HepG2 (cell line): ENCODE results near the gene SUPT20HL2. TPM values are rescaled to one million over a fixed set of nuclear protein-coding genes. Genes with fewer than 3 reads are reported as not detected.

Experiments
- ATAC-seq: fragments of 200-7000 bp; cut with Tn5 transposase; 3 replicates; pipeline ENCODE4 v1.9.1; 2020; ENCODE audit warnings: mild to moderate bottlenecking, moderate library complexity
- BruUV-seq: library from RNA; stranded (reverse); fragments of 400-500 nt; replicated peaks from 2 replicates; lab custom pipeline; 2021; lab: Mats Ljungman, UMichigan
- CTCF ChIA-PET: fragments of 300-600 bp; formaldehyde crosslinking; extraction: SDS; loops from one replicate; lab custom pipeline; 2021; ENCODE audit warnings: low total read pairs, inconsistent platforms, low intra/inter-chr PET ratio; lab: Yijun Ruan, JAX
- POLR2A ChIA-PET: fragments of 350-600 bp; sonication (Branson Sonifier 250); formaldehyde crosslinking; loops from one replicate; lab custom pipeline; 2020; ENCODE audit warnings: antibody characterized with exemption, inconsistent platforms; lab: Yijun Ruan, JAX
- DNase-seq: peaks from one replicate; pipeline ENCODE4 v3.0.0-alpha.2; 2015; ENCODE audit warnings: low spot score
- FAIRE-seq: peaks from 3 replicates; lab custom pipeline; 2011; peaks lifted over from hg19 to GRCh38; lab: Jason Lieb, UNC
- H2AFZ ChIP-seq: one replicate; pipeline ENCODE4 v1.6.1; 2011; ENCODE audit warnings: low read length, inconsistent platforms
- H3K27ac ChIP-seq: fragments of 300-600 bp; 3 replicates; pipeline ENCODE4 v1.8.0; 2011; ENCODE audit warnings: mixed run types, mild to moderate bottlenecking, mixed read lengths, low read length, inconsistent platforms; ENCODE audit not compliant: insufficient read depth; ENCODE audit errors: extremely low read length
- H3K27me3 ChIP-seq, 2 experiments: fragments of 200-600 bp in 1 of 2; 2 replicates in 1 of 2; 3 replicates in 1 of 2; pipeline versions ENCODE4 v1.6.0 to v1.8.0; 2011; ENCODE audit warnings: low read length in 2 of 2, mild to moderate bottlenecking in 2 of 2, moderate library complexity in 2 of 2, inconsistent platforms in 1 of 2; ENCODE audit not compliant: insufficient read depth in 2 of 2, control insufficient read depth in 1 of 2
- H3K36me3 ChIP-seq, 2 experiments: fragments of 200-600 bp in 1 of 2; replicated peaks in 1 of 2; 2 replicates in 1 of 2; 3 replicates in 1 of 2; pipeline versions ENCODE4 v1.5.1 to v1.8.0; 2011; ENCODE audit warnings: low read length in 2 of 2, inconsistent platforms in 1 of 2; ENCODE audit not compliant: insufficient read depth in 2 of 2, control insufficient read depth in 1 of 2
- H3K4me1 ChIP-seq: 2 replicates; pipeline ENCODE4 v1.5.1; 2012; ENCODE audit warnings: low read length, inconsistent platforms; ENCODE audit not compliant: insufficient read depth
- H3K4me2 ChIP-seq: 2 replicates; pipeline ENCODE4 v1.6.0; 2011; ENCODE audit warnings: low read depth, low read length, inconsistent platforms
- H3K4me3 ChIP-seq, 3 experiments: fragments of 200-600 bp in 1 of 3; sonication (generic), shearing (Covaris generic) in 1 of 3; replicated peaks in 1 of 3; 2 replicates each; pipeline ENCODE4 v1.5.1; 2011 to 2016; ENCODE audit warnings: low read length in 3 of 3, inconsistent platforms in 2 of 3, low read depth in 2 of 3, mild to moderate bottlenecking in 2 of 3, control low read depth in 1 of 3, mixed read lengths in 1 of 3; ENCODE audit not compliant: insufficient read depth in 1 of 3
- H3K79me2 ChIP-seq: one replicate; pipeline ENCODE4 v1.6.1; 2011; ENCODE audit warnings: low read length, inconsistent platforms; ENCODE audit not compliant: insufficient read depth
- H3K9ac ChIP-seq: 2 replicates; pipeline ENCODE4 v1.6.0; 2011; ENCODE audit warnings: mild to moderate bottlenecking, low read depth, low read length, inconsistent platforms; ENCODE audit not compliant: insufficient read depth
- H3K9me3 ChIP-seq: 2 replicates; pipeline ENCODE4 v1.5.1; 2012; ENCODE audit warnings: mild to moderate bottlenecking, low read length
- H4K20me1 ChIP-seq: 2 replicates; pipeline ENCODE4 v1.6.0; 2011; ENCODE audit warnings: inconsistent platforms, mild to moderate bottlenecking, low read length, moderate library complexity; ENCODE audit not compliant: insufficient read depth
- ELF3 ChIP-seq: IDR thresholded peaks from 2 replicates; pipeline ENCODE4 v1.6.1; 2016; ENCODE audit warnings: missing genetic modification reagents, missing compliant biosample characterization
- ELF4 ChIP-seq: sonication (generic); formaldehyde crosslinking; IDR thresholded peaks from 2 replicates; pipeline ENCODE4 v1.5.0; 2020; ENCODE audit warnings: missing genetic modification reagents, mild to moderate bottlenecking, moderate library complexity, borderline replicate concordance
- RFXANK ChIP-seq: IDR thresholded peaks from 2 replicates; pipeline ENCODE4 v1.6.1; 2016
- SP2 ChIP-seq: sonication (generic); formaldehyde crosslinking; IDR thresholded peaks from 2 replicates; pipeline ENCODE4 v1.5.1; 2020; ENCODE audit warnings: mild to moderate bottlenecking, missing genetic modification reagents
- YY1 ChIP-seq: IDR thresholded peaks from 2 replicates; pipeline ENCODE4 v1.6.1; 2011; ENCODE audit warnings: low read length, low read depth, moderate library complexity, mild to moderate bottlenecking; ENCODE audit not compliant: insufficient read depth, insufficient replicate concordance
- ZKSCAN1 ChIP-seq: fragments of 150-350 bp; IDR thresholded peaks from 2 replicates; pipeline ENCODE4 v1.6.1; 2014; ENCODE audit warnings: low read length
- ZNF777 ChIP-seq: sonication (generic); formaldehyde crosslinking; IDR thresholded peaks from 2 replicates; pipeline ENCODE4 v1.4.0; 2020; ENCODE audit warnings: missing genetic modification reagents
- ZSCAN22 ChIP-seq: sonication (generic); formaldehyde crosslinking; IDR thresholded peaks from 2 replicates; pipeline ENCODE4 v1.4.0; 2020; ENCODE audit warnings: mild to moderate bottlenecking, missing genetic modification reagents
- WGBS: methylation state at CpG from one replicate; pipeline ENCODE4 v1.1.6; 2017; ENCODE audit warnings: low lambda C conversion rate; 5-methylcytosine and 5-hydroxymethylcytosine counted together
- in situ Hi-C: cut with HindIII; loops from 2 replicates; pipeline ENCODE4 v1.10.0; 2017; ENCODE audit warnings: low pct_unique_long_range_greater_than_20kb; ENCODE audit not compliant: extremely low pct_ligation_motif_present
- intact Hi-C: fragments of 100-400 bp; cut with micrococcal nuclease; formaldehyde crosslinking; loops from one replicate; pipeline ENCODE4 v1.10.0; 2022; ENCODE audit not compliant: unreplicated experiment
- polyA plus RNA-seq, 8 experiments: library from polyadenylated mRNA; depleted of rRNA in 3 of 8; stranded (reverse) in 7 of 8; unstranded in 1 of 8; fragments of >200 nt; fragmentation: Illumina TruSeq in 4 of 8; extraction: Trizol in 4 of 8; gene quantifications; 2 replicates each; pipeline versions ENCODE4 v1.2.1 to v1.2.3, GENCODE V29; 2011 to 2016; ENCODE audit warnings: low read depth in 4 of 8, missing spikeins in 1 of 8, mixed read lengths in 1 of 8; ENCODE audit not compliant: insufficient read depth in 1 of 8
- total RNA-seq, 5 experiments: library from RNA; depleted of rRNA; stranded (reverse); fragments of >200 nt; fragmentation: Illumina TruSeq; extraction: Trizol; gene quantifications; 2 replicates each; pipeline ENCODE4 v1.2.3, GENCODE V29; 2016; ENCODE audit warnings: low read depth in 1 of 5
- TF ChIP-seq, protein P1 (sequence below): IDR thresholded peaks from 2 replicates; pipeline ENCODE4 v1.6.1; 2016; ENCODE audit warnings: mild to moderate bottlenecking, missing biosample characterization, missing genetic modification reagents

Gene SUPT20HL2
- total and polyA plus RNA-seq, 2 of the 13 experiments (the other 11 are each of a cell fraction or from before 2014, with no cell fraction given), result not detected

DNA sequence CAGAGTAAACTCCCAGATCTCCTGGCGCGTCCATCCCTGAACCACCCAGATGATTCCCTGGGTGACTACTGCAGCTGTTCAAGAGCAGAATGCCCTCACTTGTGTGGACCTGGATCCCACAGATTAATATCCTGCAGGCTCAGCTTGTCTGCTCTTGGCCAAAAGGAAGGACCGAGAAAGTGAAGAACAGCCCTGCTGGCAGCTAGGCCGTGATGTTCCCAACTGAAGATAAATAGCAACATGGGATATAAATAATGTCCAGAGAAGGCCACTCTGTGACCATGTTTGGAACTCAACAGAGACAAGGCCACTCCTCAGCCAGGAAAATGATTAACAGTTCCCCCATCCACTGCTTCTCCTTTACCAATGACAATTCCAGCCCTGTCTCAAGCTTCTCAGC is 21.5 kb downstream of the SUPT20HL2 start (continued):
- TF ChIP-seq ZSCAN22 (CRISPR knock-in tag) (no peak), ELF4 (no peak), ZNF777 (CRISPR knock-in tag) (no peak), ELF3 (CRISPR knock-in tag) (no peak), SP2 (CRISPR knock-in tag) (no peak)

GRCh38 chrX:24285082-24285481 is 28.8 kb downstream of the SUPT20HL2 start:
- H3K4me1 ChIP-seq, result no peaks in the 10 kb centered on the region
- in situ Hi-C loops, result no loop called here
- FAIRE-seq (no peak), ATAC-seq (no peak), DNase-seq (no peak)
- BruUV-seq, result no TSS peak
- H3K9me3 ChIP-seq, result no peaks in the 10 kb centered on the region
- H3K36me3 ChIP-seq, result no peaks in the 10 kb centered on the region
- 91% methylated on average over 4 of the region's 5 CpGs for WGBS
- H3K4me2 ChIP-seq, result no peak overlapping the region
- CTCF ChIA-PET, result no interaction called here
- intact Hi-C loops, result no loop called here
- H3K27ac ChIP-seq, result no peak overlapping the region
- H2AFZ ChIP-seq, result no peak overlapping the region
- POLR2A ChIA-PET, result no interaction called here
- H3K79me2 ChIP-seq, result no peaks in the 10 kb centered on the region
- no peaks in the 10 kb centered on the region for H4K20me1 ChIP-seq
- no peak overlapping the region for H3K4me3 ChIP-seq
- TF ChIP-seq, protein P1, sequence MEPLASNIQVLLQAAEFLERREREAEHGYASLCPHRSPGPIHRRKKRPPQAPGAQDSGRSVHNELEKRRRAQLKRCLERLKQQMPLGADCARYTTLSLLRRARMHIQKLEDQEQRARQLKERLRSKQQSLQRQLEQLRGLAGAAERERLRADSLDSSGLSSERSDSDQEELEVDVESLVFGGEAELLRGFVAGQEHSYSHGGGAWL, result no peak
- TF ChIP-seq RFXANK (CRISPR knock-in tag) (no peak), ZKSCAN1 (no peak), YY1 (no peak)
- H3K9ac ChIP-seq, result no peak overlapping the region
- no peaks in the 10 kb centered on the region for H3K27me3 ChIP-seq
